GM21786 (cell line): Measurements from ENCODE around the gene ZFHX3.
A peak's percentile ranks its signal among the peaks of the same experiment; 100 is the strongest.

Experiments
- ATAC-seq: cut with Tn5 transposase; IDR thresholded peaks from one replicate; pipeline ENCODE4 v1.9.1; 2021; ENCODE audit not compliant: unreplicated experiment

Gene ZFHX3

GRCh38 chr16:73068541-73069401 is 20.8 kb upstream of the ZFHX3 start:
- no peak for ATAC-seq

GRCh38 chr16:73067671-73068540 is 20.0 kb upstream of the ZFHX3 start:
- ATAC-seq, result no peak

GRCh38 chr16:73066927-73067670 is 19.2 kb upstream of the ZFHX3 start:
- ATAC-seq, result no peak

GRCh38 chr16:73066331-73066926 is 18.5 kb upstream of the ZFHX3 start:
- no peak for ATAC-seq

- ATAC-seq, result no peak
Observed at GRCh38 chr16:73065632-73066330, 17.9 kb upstream of the ZFHX3 start.

- ATAC-seq, result no peak
Observed at GRCh38 chr16:73064994-73065545, 17.1 kb upstream of the ZFHX3 start.

GRCh38 chr16:73064212-73064993 is 16.5 kb upstream of the ZFHX3 start:
- no peak for ATAC-seq

- no peak for ATAC-seq
Observed at GRCh38 chr16:73063854-73064211, 15.9 kb upstream of the ZFHX3 start.

GRCh38 chr16:73062743-73063733 is 15.1 kb upstream of the ZFHX3 start:
- ATAC-seq, result no peak

- ATAC-seq, result no peak
Observed at GRCh38 chr16:73062001-73062616, 14.2 kb upstream of the ZFHX3 start.

- no peak for ATAC-seq
Observed at GRCh38 chr16:73060892-73061490, 13.1 kb upstream of the ZFHX3 start.

GRCh38 chr16:73059779-73060615 is 12.1 kb upstream of the ZFHX3 start:
- ATAC-seq, result no peak

GRCh38 chr16:73058616-73059409 is 10.9 kb upstream of the ZFHX3 start:
- ATAC-seq, result peak; percentile 21

- ATAC-seq, result peak; percentile 66
Observed at GRCh38 chr16:73058221-73058615, 10.3 kb upstream of the ZFHX3 start.
